ENCODE results near the gene CRIP2.

Gene CRIP2

GRCh38 chr14:105508069-105508468 lies 33.4 kb downstream of the CRIP2 start:
- no peak overlapping the region for H3K27ac ChIP-seq (ENCODE audit: low read depth, low read length)
- no peaks in the 10 kb centered on the region for H3K4me1 ChIP-seq (ENCODE audit: control insufficient read depth in 5 of 5, insufficient read depth in 5 of 5, low read length in 5 of 5)
- H3K27me3 ChIP-seq (ENCODE audit: control insufficient read depth in 5 of 5, insufficient read depth in 4 of 5, low read length in 5 of 5) = peaks cover 8 to 26% (median 17%) of the 10 kb centered on the region in 5 donors
- no peak overlapping the region for H3K9ac ChIP-seq (ENCODE audit: low read length in 5 of 5)
- H3K9me3 ChIP-seq (ENCODE audit: control insufficient read depth in 5 of 5, low read length in 5 of 5) = no peaks in the 10 kb centered on the region
- H3K4me3 ChIP-seq (ENCODE audit: low read depth in 1 of 5, low read length in 5 of 5) = no peak overlapping the region
- no peaks in the 10 kb centered on the region for H3K36me3 ChIP-seq (ENCODE audit: control insufficient read depth in 5 of 5, insufficient read depth in 5 of 5, low read length in 5 of 5)

GRCh38 chr14:105508601-105509000 lies 34.0 kb downstream of the CRIP2 start:
- no peak overlapping the region for H3K4me3 ChIP-seq (ENCODE audit: low read depth in 1 of 5, low read length in 5 of 5)
- H3K9me3 ChIP-seq (ENCODE audit: control insufficient read depth in 5 of 5, low read length in 5 of 5) = no peaks in the 10 kb centered on the region
- H3K4me1 ChIP-seq (ENCODE audit: control insufficient read depth in 5 of 5, insufficient read depth in 5 of 5, low read length in 5 of 5) = no peaks in the 10 kb centered on the region
- H3K27ac ChIP-seq (ENCODE audit: low read depth, low read length) = no peak overlapping the region
- no peaks in the 10 kb centered on the region for H3K36me3 ChIP-seq (ENCODE audit: control insufficient read depth in 5 of 5, insufficient read depth in 5 of 5, low read length in 5 of 5)
- no peak overlapping the region for H3K9ac ChIP-seq (ENCODE audit: low read length in 5 of 5)
- H3K27me3 ChIP-seq (ENCODE audit: control insufficient read depth in 5 of 5, insufficient read depth in 4 of 5, low read length in 5 of 5) = peaks cover 8 to 26% (median 19%) of the 10 kb centered on the region in 5 donors

- no peaks in the 10 kb centered on the region for H3K4me1 ChIP-seq (ENCODE audit: control insufficient read depth in 5 of 5, insufficient read depth in 5 of 5, low read length in 5 of 5)
- no peak overlapping the region for H3K4me3 ChIP-seq (ENCODE audit: low read depth in 1 of 5, low read length in 5 of 5)
- no peaks in the 10 kb centered on the region for H3K36me3 ChIP-seq (ENCODE audit: control insufficient read depth in 5 of 5, insufficient read depth in 5 of 5, low read length in 5 of 5)
- H3K27me3 ChIP-seq (ENCODE audit: control insufficient read depth in 5 of 5, insufficient read depth in 4 of 5, low read length in 5 of 5) = peaks cover 1 to 14% (median 6%) of the 10 kb centered on the region in 5 donors
- H3K9me3 ChIP-seq (ENCODE audit: control insufficient read depth in 5 of 5, low read length in 5 of 5) = no peaks in the 10 kb centered on the region
- H3K9ac ChIP-seq (ENCODE audit: low read length in 5 of 5) = no peak overlapping the region
- H3K27ac ChIP-seq (ENCODE audit: low read depth, low read length) = no peak overlapping the region
Measured at GRCh38 chr14:105517096-105517495, 42.5 kb downstream of the CRIP2 start.

GRCh38 chr14:105519946-105520698 lies 45.5 kb downstream of the CRIP2 start:
- no peaks in the 10 kb centered on the region for H3K36me3 ChIP-seq (ENCODE audit: control insufficient read depth in 5 of 5, insufficient read depth in 5 of 5, low read length in 5 of 5)
- no peak overlapping the region for H3K9ac ChIP-seq (ENCODE audit: low read length in 5 of 5)
- H3K27ac ChIP-seq (ENCODE audit: low read depth, low read length) = no peak overlapping the region
- H3K4me1 ChIP-seq (ENCODE audit: control insufficient read depth in 5 of 5, insufficient read depth in 5 of 5, low read length in 5 of 5) = no peaks in the 10 kb centered on the region
- no peak overlapping the region for H3K4me3 ChIP-seq (ENCODE audit: low read depth in 1 of 5, low read length in 5 of 5)
- H3K9me3 ChIP-seq (ENCODE audit: control insufficient read depth in 5 of 5, low read length in 5 of 5) = no peaks in the 10 kb centered on the region
- peaks cover 0 to 9% (median 0%) of the 10 kb centered on the region in 5 donors for H3K27me3 ChIP-seq (ENCODE audit: control insufficient read depth in 5 of 5, insufficient read depth in 4 of 5, low read length in 5 of 5)

- Histone ChIP-seq H3K4me3 (ENCODE audit: low read depth in 1 of 5, low read length in 5 of 5) (no peak overlapping the region), H3K27me3 (ENCODE audit: control insufficient read depth in 5 of 5, insufficient read depth in 4 of 5, low read length in 5 of 5) (peaks cover 3 to 22% (median 9%) of the 10 kb centered on the region in 5 donors), H3K9ac (ENCODE audit: low read length in 5 of 5) (no peak overlapping the region), H3K27ac (ENCODE audit: low read depth, low read length) (no peak overlapping the region), H3K9me3 (ENCODE audit: control insufficient read depth in 5 of 5, low read length in 5 of 5) (no peaks in the 10 kb centered on the region), H3K4me1 (ENCODE audit: control insufficient read depth in 5 of 5, insufficient read depth in 5 of 5, low read length in 5 of 5) (peaks cover 0 to 37% (median 31%) of the 10 kb centered on the region in 5 donors), H3K36me3 (ENCODE audit: control insufficient read depth in 5 of 5, insufficient read depth in 5 of 5, low read length in 5 of 5) (no peaks in the 10 kb centered on the region)
Measured at GRCh38 chr14:105525326-105525725, 50.7 kb downstream of the CRIP2 start.

- peak within 1 kb of the TSS in 4 of 5 donors; percentile 22 to 64 (median 62) for H3K4me3 ChIP-seq (ENCODE audit: low read depth in 1 of 5, low read length in 5 of 5)
- peaks cover 0 to 37% (median 31%) of the 10 kb centered on the region in 5 donors for H3K4me1 ChIP-seq (ENCODE audit: control insufficient read depth in 5 of 5, insufficient read depth in 5 of 5, low read length in 5 of 5)
- peaks cover 8 to 26% (median 15%) of the 10 kb centered on the region in 5 donors for H3K27me3 ChIP-seq (ENCODE audit: control insufficient read depth in 5 of 5, insufficient read depth in 4 of 5, low read length in 5 of 5)
- H3K36me3 ChIP-seq (ENCODE audit: control insufficient read depth in 5 of 5, insufficient read depth in 5 of 5, low read length in 5 of 5) = no peaks in the 10 kb centered on the region
- H3K9ac ChIP-seq (ENCODE audit: low read length in 5 of 5) = peak within 1 kb of the TSS in 3 of 5 donors; percentile 30 to 71 (median 61)
- no peaks in the 10 kb centered on the region for H3K9me3 ChIP-seq (ENCODE audit: control insufficient read depth in 5 of 5, low read length in 5 of 5)
- H3K27ac ChIP-seq (ENCODE audit: low read depth, low read length) = no peak within 1 kb of the TSS
Measured at GRCh38 chr14:105525861-105526775, 51.5 kb downstream of the CRIP2 start, which contains the start of gene TMEM121. TSS of gene TMEM121 (plus strand) at chr14:105526583. CDS start at chr14:105528835, 2,252 bp downstream.

GRCh38 chr14:105526776-105527380 lies 52.3 kb downstream of the CRIP2 start:
- no peaks in the 10 kb centered on the region for H3K36me3 ChIP-seq (ENCODE audit: control insufficient read depth in 5 of 5, insufficient read depth in 5 of 5, low read length in 5 of 5)
- no peak overlapping the region for H3K27ac ChIP-seq (ENCODE audit: low read depth, low read length)
- H3K4me1 ChIP-seq (ENCODE audit: control insufficient read depth in 5 of 5, insufficient read depth in 5 of 5, low read length in 5 of 5) = peaks cover 0 to 37% (median 31%) of the 10 kb centered on the region in 5 donors
- H3K27me3 ChIP-seq (ENCODE audit: control insufficient read depth in 5 of 5, insufficient read depth in 4 of 5, low read length in 5 of 5) = peaks cover 8 to 24% (median 17%) of the 10 kb centered on the region in 5 donors
- H3K9ac ChIP-seq (ENCODE audit: low read length in 5 of 5) = peak overlapping the region in 3 of 5 donors; percentile 30 to 71 (median 61)
- H3K4me3 ChIP-seq (ENCODE audit: low read depth in 1 of 5, low read length in 5 of 5) = peak overlapping the region in 4 of 5 donors; percentile 22 to 64 (median 62)
- H3K9me3 ChIP-seq (ENCODE audit: control insufficient read depth in 5 of 5, low read length in 5 of 5) = no peaks in the 10 kb centered on the region

GRCh38 chr14:105527381-105527825 lies 52.8 kb downstream of the CRIP2 start:
- Histone ChIP-seq H3K9ac (ENCODE audit: low read length in 5 of 5) (peak overlapping the region in 2 of 5 donors; percentile 61 to 71), H3K4me3 (ENCODE audit: low read depth in 1 of 5, low read length in 5 of 5) (peak overlapping the region in 4 of 5 donors; percentile 53 to 64 (median 62)), H3K9me3 (ENCODE audit: control insufficient read depth in 5 of 5, low read length in 5 of 5) (no peaks in the 10 kb centered on the region), H3K36me3 (ENCODE audit: control insufficient read depth in 5 of 5, insufficient read depth in 5 of 5, low read length in 5 of 5) (no peaks in the 10 kb centered on the region), H3K27me3 (ENCODE audit: control insufficient read depth in 5 of 5, insufficient read depth in 4 of 5, low read length in 5 of 5) (peaks cover 8 to 26% (median 17%) of the 10 kb centered on the region in 5 donors), H3K4me1 (ENCODE audit: control insufficient read depth in 5 of 5, insufficient read depth in 5 of 5, low read length in 5 of 5) (peaks cover 0 to 37% (median 31%) of the 10 kb centered on the region in 5 donors), H3K27ac (ENCODE audit: low read depth, low read length) (no peak overlapping the region)

GRCh38 chr14:105527826-105528585 lies 53.4 kb downstream of the CRIP2 start:
- Histone ChIP-seq H3K27me3 (ENCODE audit: control insufficient read depth in 5 of 5, insufficient read depth in 4 of 5, low read length in 5 of 5) (peaks cover 8 to 29% (median 17%) of the 10 kb centered on the region in 5 donors), H3K9me3 (ENCODE audit: control insufficient read depth in 5 of 5, low read length in 5 of 5) (no peaks in the 10 kb centered on the region), H3K36me3 (ENCODE audit: control insufficient read depth in 5 of 5, insufficient read depth in 5 of 5, low read length in 5 of 5) (no peaks in the 10 kb centered on the region), H3K4me1 (ENCODE audit: control insufficient read depth in 5 of 5, insufficient read depth in 5 of 5, low read length in 5 of 5) (peaks cover 0 to 37% (median 31%) of the 10 kb centered on the region in 5 donors), H3K27ac (ENCODE audit: low read depth, low read length) (no peak overlapping the region), H3K9ac (ENCODE audit: low read length in 5 of 5) (peak overlapping the region in 4 of 5 donors; percentile 51 to 69 (median 56)), H3K4me3 (ENCODE audit: low read depth in 1 of 5, low read length in 5 of 5) (peak overlapping the region in 4 of 5 donors; percentile 53 to 64 (median 62))
